Skeletal muscle tissue (tissue), 4 donors: ENCODE measurements around the gene CUTA. TPM values are rescaled to one million over a fixed set of nuclear protein-coding genes. Genes with fewer than 3 reads are reported as not detected.
"Not testable (repeated sequence)": the region's sequence is repeated elsewhere in the genome, so short reads cannot be mapped to it uniquely, and the experiment has no call there.

Experiments used
- H3K27ac ChIP-seq: one replicate; pipeline ENCODE4 v1.7.0; 2013; ENCODE audit warnings: mild to moderate bottlenecking, low read depth, low read length, inconsistent platforms
- H3K27me3 ChIP-seq, 3 donors: one replicate each; pipeline ENCODE4 v1.7.0; 2013; ENCODE audit warnings: low read length in 3 of 3; ENCODE audit not compliant: control insufficient read depth in 3 of 3, insufficient read depth in 3 of 3
- H3K36me3 ChIP-seq, 3 donors: one replicate each; pipeline ENCODE4 v1.7.0; 2013; ENCODE audit warnings: low read length in 3 of 3; ENCODE audit not compliant: control insufficient read depth in 3 of 3, insufficient read depth in 3 of 3
- H3K4me1 ChIP-seq, 3 donors: one replicate each; pipeline ENCODE4 v1.7.0; 2013; ENCODE audit warnings: low read length in 3 of 3, mild to moderate bottlenecking in 3 of 3; ENCODE audit not compliant: control insufficient read depth in 3 of 3, insufficient read depth in 3 of 3
- H3K4me3 ChIP-seq, 3 donors: one replicate each; pipeline ENCODE4 v1.7.0; 2013; ENCODE audit warnings: low read length in 3 of 3
- H3K9ac ChIP-seq, 3 donors: one replicate each; pipeline ENCODE4 v1.7.0; 2013; ENCODE audit warnings: low read length in 3 of 3, mild to moderate bottlenecking in 3 of 3, moderate library complexity in 2 of 3, low read depth in 1 of 3
- H3K9me3 ChIP-seq, 3 donors: one replicate each; pipeline ENCODE4 v1.7.0; 2013; ENCODE audit warnings: low read length in 3 of 3; ENCODE audit not compliant: control insufficient read depth in 3 of 3
- total RNA-seq: library from RNA; depleted of rRNA; stranded (reverse); fragments of >200 nt; gene quantifications from one replicate; pipeline ENCODE4 v1.2.3, GENCODE V29; 2014
- donor health status: Osteomylitis.

CUTA gene
- total RNA-seq, 1 donor from 2014 or later, result 73.1 TPM

- peak overlapping the region; percentile 93 for H3K27ac ChIP-seq
- no peaks in the 10 kb centered on the region for H3K9me3 ChIP-seq
- H3K4me1 ChIP-seq, result peaks cover 11 to 17% (median 11%) of the 10 kb centered on the region in 3 donors
- peak overlapping the region; percentile 70 for H3K4me3 ChIP-seq
- H3K27me3 ChIP-seq, result no peaks in the 10 kb centered on the region
- H3K9ac ChIP-seq, result peak overlapping the region; percentile 49 to 80 (median 60)
- no peaks in the 10 kb centered on the region for H3K36me3 ChIP-seq
Measured at GRCh38 chr6:33390767-33391277, 27.1 kb downstream of the CUTA start.

GRCh38 chr6:33390173-33390572 is 27.7 kb downstream of the CUTA start:
- H3K36me3 ChIP-seq, result no peaks in the 10 kb centered on the region
- no peak overlapping the region for H3K9ac ChIP-seq
- H3K4me3 ChIP-seq, result no peak overlapping the region
- no peak overlapping the region for H3K27ac ChIP-seq
- no peaks in the 10 kb centered on the region for H3K27me3 ChIP-seq
- peaks cover 11 to 17% (median 11%) of the 10 kb centered on the region in 3 donors for H3K4me1 ChIP-seq
- no peaks in the 10 kb centered on the region for H3K9me3 ChIP-seq

- H3K9ac ChIP-seq, result no peak overlapping the region
- H3K9me3 ChIP-seq, result no peaks in the 10 kb centered on the region
- no peaks in the 10 kb centered on the region for H3K36me3 ChIP-seq
- H3K27ac ChIP-seq, result no peak overlapping the region
- no peak overlapping the region for H3K4me3 ChIP-seq
- no peaks in the 10 kb centered on the region for H3K27me3 ChIP-seq
- no peaks in the 10 kb centered on the region for H3K4me1 ChIP-seq
Measured at GRCh38 chr6:33384581-33385020, 33.3 kb downstream of the CUTA start.

- no peaks in the 10 kb centered on the region for H3K9me3 ChIP-seq
- no peaks in the 10 kb centered on the region for H3K27me3 ChIP-seq
- H3K4me1 ChIP-seq, result no peaks in the 10 kb centered on the region
- H3K4me3 ChIP-seq, result no peak overlapping the region
- H3K27ac ChIP-seq, result no peak overlapping the region
- H3K36me3 ChIP-seq, result no peaks in the 10 kb centered on the region
- H3K9ac ChIP-seq, result no peak overlapping the region
Measured at GRCh38 chr6:33383427-33384185, 34.3 kb downstream of the CUTA start.

- Histone ChIP-seq H3K4me3 (no peak overlapping the region), H3K27ac (no peak overlapping the region), H3K4me1 (peaks cover 0 to 5% (median 2%) of the 10 kb centered on the region in 3 donors), H3K9me3 (no peaks in the 10 kb centered on the region), H3K36me3 (no peaks in the 10 kb centered on the region), H3K27me3 (no peaks in the 10 kb centered on the region), H3K9ac (no peak overlapping the region)
Measured at GRCh38 chr6:33380272-33380981, 37.5 kb downstream of the CUTA start.

- not testable (repeated sequence) for H3K27me3 ChIP-seq, H3K36me3 ChIP-seq, H3K9ac ChIP-seq, H3K4me3 ChIP-seq, H3K9me3 ChIP-seq, H3K27ac ChIP-seq
- H3K4me1 ChIP-seq, result peaks cover 4 to 13% (median 7%) of the 10 kb centered on the region in 3 donors
Measured at GRCh38 chr6:33379184-33379583, 38.7 kb downstream of the CUTA start.

GRCh38 chr6:33377171-33377570 is 40.7 kb downstream of the CUTA start:
- no peak overlapping the region for H3K27ac ChIP-seq
- H3K27me3 ChIP-seq, result no peaks in the 10 kb centered on the region
- no peak overlapping the region for H3K4me3 ChIP-seq

GRCh38 chr6:33375143-33375671 is 42.7 kb downstream of the CUTA start:
- Histone ChIP-seq H3K36me3 (no peaks in the 10 kb centered on the region), H3K4me1 (peaks cover 4 to 21% (median 11%) of the 10 kb centered on the region in 3 donors), H3K27ac (peak overlapping the region; percentile 56), H3K4me3 (peak overlapping the region in 2 of 3 donors; percentile 14 to 40), H3K9me3 (no peaks in the 10 kb centered on the region), H3K27me3 (no peaks in the 10 kb centered on the region), H3K9ac (peak overlapping the region in 1 of 3 donors; percentile 1)

More at GRCh38 chr6:33377171-33377570, 40.7 kb downstream of the CUTA start:
- Histone ChIP-seq H3K9me3 (no peaks in the 10 kb centered on the region), H3K4me1 (peaks cover 4 to 20% (median 11%) of the 10 kb centered on the region in 3 donors), H3K9ac (no peak overlapping the region), H3K36me3 (no peaks in the 10 kb centered on the region)

- H3K4me1 ChIP-seq, result peaks cover 4 to 21% (median 11%) of the 10 kb centered on the region in 3 donors
- peak overlapping the region in 1 of 3 donors; percentile 1 for H3K9ac ChIP-seq
- peak overlapping the region; percentile 56 for H3K27ac ChIP-seq
Measured at GRCh38 chr6:33373960-33374910, 43.7 kb downstream of the CUTA start.

More at GRCh38 chr6:33373960-33374910, 43.7 kb downstream of the CUTA start:
- H3K9me3 ChIP-seq, result no peaks in the 10 kb centered on the region
- no peaks in the 10 kb centered on the region for H3K36me3 ChIP-seq
- no peaks in the 10 kb centered on the region for H3K27me3 ChIP-seq
- H3K4me3 ChIP-seq, result no peak overlapping the region
